ENCODE data around the gene MTARC2.

DNA sequence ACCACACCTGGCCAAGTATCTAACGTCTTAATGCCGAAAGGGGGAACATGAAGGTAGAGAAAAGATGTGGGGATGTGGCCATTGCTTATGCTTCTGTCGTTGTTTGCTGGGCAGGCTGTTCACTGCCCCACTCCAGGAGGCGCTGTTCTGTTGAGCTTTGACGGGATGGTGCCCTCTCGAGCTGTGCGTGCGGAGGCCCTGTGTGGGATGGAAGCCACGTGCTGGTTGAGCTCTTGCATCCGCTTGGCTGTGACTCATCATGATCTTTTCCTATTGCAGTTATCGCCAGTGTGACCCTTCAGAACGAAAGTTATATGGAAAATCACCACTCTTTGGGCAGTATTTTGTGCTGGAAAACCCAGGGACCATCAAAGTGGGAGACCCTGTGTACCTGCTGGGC is 64.9 kb downstream of the MTARC2 start:
- TF ChIP-seq, protein P1, sequence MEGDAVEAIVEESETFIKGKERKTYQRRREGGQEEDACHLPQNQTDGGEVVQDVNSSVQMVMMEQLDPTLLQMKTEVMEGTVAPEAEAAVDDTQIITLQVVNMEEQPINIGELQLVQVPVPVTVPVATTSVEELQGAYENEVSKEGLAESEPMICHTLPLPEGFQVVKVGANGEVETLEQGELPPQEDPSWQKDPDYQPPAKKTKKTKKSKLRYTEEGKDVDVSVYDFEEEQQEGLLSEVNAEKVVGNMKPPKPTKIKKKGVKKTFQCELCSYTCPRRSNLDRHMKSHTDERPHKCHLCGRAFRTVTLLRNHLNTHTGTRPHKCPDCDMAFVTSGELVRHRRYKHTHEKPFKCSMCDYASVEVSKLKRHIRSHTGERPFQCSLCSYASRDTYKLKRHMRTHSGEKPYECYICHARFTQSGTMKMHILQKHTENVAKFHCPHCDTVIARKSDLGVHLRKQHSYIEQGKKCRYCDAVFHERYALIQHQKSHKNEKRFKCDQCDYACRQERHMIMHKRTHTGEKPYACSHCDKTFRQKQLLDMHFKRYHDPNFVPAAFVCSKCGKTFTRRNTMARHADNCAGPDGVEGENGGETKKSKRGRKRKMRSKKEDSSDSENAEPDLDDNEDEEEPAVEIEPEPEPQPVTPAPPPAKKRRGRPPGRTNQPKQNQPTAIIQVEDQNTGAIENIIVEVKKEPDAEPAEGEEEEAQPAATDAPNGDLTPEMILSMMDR (IDR thresholded peaks at IDR 0.05): no peak
- TF ChIP-seq EP300 (IDR thresholded peaks at IDR 0.05) (no peak), POLR2A (IDR thresholded peaks at IDR 0.05) (no peak)
